Measurements from ENCODE around the gene DEDD2. TPM values are rescaled to one million over a fixed set of nuclear protein-coding genes. Genes with fewer than 3 reads are reported as not detected.
A peak's percentile ranks its signal among the peaks of the same experiment; 100 is the strongest.

Gene DEDD2
- polyA plus RNA-seq, 3 donors: 125 to 141 (median 133) TPM

DNA sequence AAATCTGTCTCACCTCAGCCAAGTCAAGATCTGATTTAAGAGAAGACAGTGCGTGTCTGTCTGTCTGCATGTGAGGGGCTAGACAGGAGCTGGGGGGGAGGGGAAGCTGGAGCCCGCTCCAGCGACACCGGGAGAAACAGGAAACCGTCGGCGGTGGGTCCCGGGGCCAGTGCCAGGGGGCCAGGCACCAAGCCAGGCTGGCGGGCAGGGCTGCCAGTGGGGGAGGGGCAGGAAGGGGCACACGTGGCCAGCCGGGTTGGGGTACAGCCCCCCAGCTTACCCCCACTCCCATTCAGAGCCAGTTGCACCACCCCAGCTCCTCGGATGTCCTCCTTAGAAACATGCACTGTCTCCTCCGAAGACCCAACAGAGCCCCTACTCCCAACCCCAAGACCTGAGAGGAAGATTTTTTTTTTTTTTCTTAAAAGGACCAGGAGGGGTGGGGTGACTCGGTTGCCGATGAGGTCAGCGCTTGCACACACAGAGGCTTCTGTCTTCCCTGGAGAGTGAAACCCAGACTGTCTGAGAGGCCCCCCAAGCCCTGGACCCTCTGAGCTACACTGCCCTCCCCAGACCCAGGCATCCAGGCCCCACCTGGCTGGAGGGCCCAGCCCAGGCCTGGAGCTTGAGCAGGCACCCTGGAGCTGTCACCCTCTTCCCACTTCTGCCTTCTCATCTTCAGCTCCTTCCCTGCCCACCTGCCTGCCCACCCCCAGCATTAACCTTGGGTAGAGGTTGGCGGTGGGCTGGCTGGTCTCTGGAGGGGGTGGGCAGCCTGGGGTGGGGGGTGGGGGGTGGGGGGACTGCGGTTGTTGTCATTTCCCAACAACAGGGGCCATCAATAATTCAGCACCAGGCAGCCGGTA is 33.4 kb upstream of the DEDD2 start:
- WGBS (ENCODE audit: insufficient coverage): 0% methylated on average over 2 of the region's 19 CpGs
- Histone ChIP-seq H3K36me3 (replicated peaks in 1 of 2; ENCODE audit: control insufficient read depth in 1 of 2, insufficient read depth in 2 of 2, low read length in 2 of 2) (peaks cover 4 to 17% of the 10 kb centered on the region in 2 donors), H3K9ac (ENCODE audit: insufficient read depth, low read length, poor library complexity, severe bottlenecking) (no peak overlapping the region), H3K9me3 (replicated peaks in 1 of 2; ENCODE audit: control insufficient read depth in 1 of 2, insufficient read depth in 1 of 2, low read length in 2 of 2) (no peaks in the 10 kb centered on the region), H3K4me3 (replicated peaks in 1 of 3; ENCODE audit: low read depth in 2 of 3, low read length in 3 of 3) (peak overlapping the region in 1 of 3 experiments; percentile 12), H3K4me2 (replicated peaks; ENCODE audit: extremely low read depth, low read length, poor library complexity, severe bottlenecking) (peak overlapping the region; percentile 25), H3K27ac (ENCODE audit: low read depth in 1 of 2, low read length in 2 of 2) (no peak overlapping the region), H4K20me1 (ENCODE audit: insufficient read depth, low read length) (peaks cover 68% of the 10 kb centered on the region), H3K79me2 (ENCODE audit: insufficient read depth, low read length) (peaks cover 41% of the 10 kb centered on the region), H2AFZ (ENCODE audit: insufficient read depth, low read depth, low read length, poor library complexity, severe bottlenecking) (no peak overlapping the region), H3K4me1 (ENCODE audit: control insufficient read depth in 1 of 2, insufficient read depth in 2 of 2, low read length in 2 of 2) (peaks cover 34 to 39% of the 10 kb centered on the region in 2 donors), H3K27me3 (ENCODE audit: control insufficient read depth in 2 of 2, insufficient read depth in 2 of 2, low read length in 2 of 2) (no peaks in the 10 kb centered on the region)
- Mint-ChIP-seq H3K27me3 (ENCODE audit: low read depth in 3 of 3) (peaks cover 2 to 6% (median 4%) of the 10 kb centered on the region in 3 donors), H3K9me3 (no peaks in the 10 kb centered on the region), H3K36me3 (peaks cover 9 to 22% of the 10 kb centered on the region in 2 donors), H3K27ac (peak overlapping the region in 2 of 7 donors; percentile 12 to 20), H3K4me1 (peaks cover 34% of the 10 kb centered on the region), H3K4me3 (peak overlapping the region; percentile 30 to 34)
- intact Hi-C loops (cut with micrococcal nuclease): loop anchor here in 1 of 2 donors (5.0 kb wide), 2 partner anchors 34 to 36 kb away; partner anchors contain the start of gene DEDD2
- peak in 1 of 3 donors; percentile 30 for DNase-seq
- TF ChIP-seq, protein P1, sequence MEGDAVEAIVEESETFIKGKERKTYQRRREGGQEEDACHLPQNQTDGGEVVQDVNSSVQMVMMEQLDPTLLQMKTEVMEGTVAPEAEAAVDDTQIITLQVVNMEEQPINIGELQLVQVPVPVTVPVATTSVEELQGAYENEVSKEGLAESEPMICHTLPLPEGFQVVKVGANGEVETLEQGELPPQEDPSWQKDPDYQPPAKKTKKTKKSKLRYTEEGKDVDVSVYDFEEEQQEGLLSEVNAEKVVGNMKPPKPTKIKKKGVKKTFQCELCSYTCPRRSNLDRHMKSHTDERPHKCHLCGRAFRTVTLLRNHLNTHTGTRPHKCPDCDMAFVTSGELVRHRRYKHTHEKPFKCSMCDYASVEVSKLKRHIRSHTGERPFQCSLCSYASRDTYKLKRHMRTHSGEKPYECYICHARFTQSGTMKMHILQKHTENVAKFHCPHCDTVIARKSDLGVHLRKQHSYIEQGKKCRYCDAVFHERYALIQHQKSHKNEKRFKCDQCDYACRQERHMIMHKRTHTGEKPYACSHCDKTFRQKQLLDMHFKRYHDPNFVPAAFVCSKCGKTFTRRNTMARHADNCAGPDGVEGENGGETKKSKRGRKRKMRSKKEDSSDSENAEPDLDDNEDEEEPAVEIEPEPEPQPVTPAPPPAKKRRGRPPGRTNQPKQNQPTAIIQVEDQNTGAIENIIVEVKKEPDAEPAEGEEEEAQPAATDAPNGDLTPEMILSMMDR (IDR thresholded peaks at IDR 0.05): no peak

DNA sequence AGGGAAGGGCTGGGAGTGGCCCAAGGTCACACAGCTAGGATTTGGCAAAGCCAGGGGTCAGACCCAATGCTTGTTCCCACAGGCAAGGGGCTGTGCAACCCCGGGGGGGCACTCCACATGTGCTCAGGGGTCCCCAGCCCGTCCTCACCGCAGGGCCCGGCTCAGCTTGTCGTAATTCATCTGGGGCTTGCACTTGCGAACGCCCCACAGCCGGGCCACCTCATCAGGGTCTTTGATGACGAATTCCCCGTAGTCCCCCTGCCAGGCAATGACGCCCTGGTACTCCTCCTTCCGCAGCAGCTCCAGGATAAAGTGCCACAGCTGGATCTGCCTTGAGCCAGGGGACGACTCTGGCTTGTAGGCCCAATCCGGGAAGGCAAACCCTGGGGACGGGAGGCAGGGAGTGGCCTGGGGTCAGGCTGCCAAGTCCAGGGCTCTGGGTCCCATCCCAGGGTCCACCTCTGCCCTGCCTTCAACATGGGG is 32.7 kb upstream of the DEDD2 start:
- intact Hi-C loops (cut with micrococcal nuclease): loop anchor here in 1 of 2 donors (5.0 kb wide), 2 partner anchors 33 to 37 kb away; partner anchors contain the start of gene DEDD2
- Mint-ChIP-seq H3K27me3 (ENCODE audit: low read depth in 3 of 3) (peaks cover 0 to 4% (median 2%) of the 10 kb centered on the region in 3 donors), H3K36me3 (peaks cover 9 to 22% of the 10 kb centered on the region in 2 donors), H3K4me1 (peaks cover 37% of the 10 kb centered on the region), H3K27ac (peak overlapping the region in 2 of 7 donors; percentile 20 to 50), H3K4me3 (no peak overlapping the region), H3K9me3 (no peaks in the 10 kb centered on the region)
- peaks cover 4 to 17% of the 10 kb centered on the region in 2 donors for H3K36me3 ChIP-seq (replicated peaks in 1 of 2; ENCODE audit: control insufficient read depth in 1 of 2, insufficient read depth in 2 of 2, low read length in 2 of 2)
- H3K4me2 ChIP-seq (replicated peaks; ENCODE audit: extremely low read depth, low read length, poor library complexity, severe bottlenecking): peak overlapping the region; percentile 25
- no peak overlapping the region for H3K9ac ChIP-seq (ENCODE audit: insufficient read depth, low read length, poor library complexity, severe bottlenecking)
- 70% methylated on average over 15 of the region's 15 CpGs for WGBS (ENCODE audit: insufficient coverage)
- no peak overlapping the region for H2AFZ ChIP-seq (ENCODE audit: insufficient read depth, low read depth, low read length, poor library complexity, severe bottlenecking)
- H3K9me3 ChIP-seq (replicated peaks in 1 of 2; ENCODE audit: control insufficient read depth in 1 of 2, insufficient read depth in 1 of 2, low read length in 2 of 2): no peaks in the 10 kb centered on the region
- H4K20me1 ChIP-seq (ENCODE audit: insufficient read depth, low read length): peaks cover 68% of the 10 kb centered on the region
- H3K27me3 ChIP-seq (ENCODE audit: control insufficient read depth in 2 of 2, insufficient read depth in 2 of 2, low read length in 2 of 2): no peaks in the 10 kb centered on the region
- peaks cover 41% of the 10 kb centered on the region for H3K79me2 ChIP-seq (ENCODE audit: insufficient read depth, low read length)
- no peak overlapping the region for H3K27ac ChIP-seq (ENCODE audit: low read depth in 1 of 2, low read length in 2 of 2)
- TF ChIP-seq, protein P1 (IDR thresholded peaks at IDR 0.05): no peak
- no peak overlapping the region for H3K4me3 ChIP-seq (replicated peaks in 1 of 3; ENCODE audit: low read depth in 2 of 3, low read length in 3 of 3)
- no peak for DNase-seq
- peaks cover 27 to 32% of the 10 kb centered on the region in 2 donors for H3K4me1 ChIP-seq (ENCODE audit: control insufficient read depth in 1 of 2, insufficient read depth in 2 of 2, low read length in 2 of 2)
